Measurements from ENCODE around the gene SRF.

The SRF gene

DNA sequence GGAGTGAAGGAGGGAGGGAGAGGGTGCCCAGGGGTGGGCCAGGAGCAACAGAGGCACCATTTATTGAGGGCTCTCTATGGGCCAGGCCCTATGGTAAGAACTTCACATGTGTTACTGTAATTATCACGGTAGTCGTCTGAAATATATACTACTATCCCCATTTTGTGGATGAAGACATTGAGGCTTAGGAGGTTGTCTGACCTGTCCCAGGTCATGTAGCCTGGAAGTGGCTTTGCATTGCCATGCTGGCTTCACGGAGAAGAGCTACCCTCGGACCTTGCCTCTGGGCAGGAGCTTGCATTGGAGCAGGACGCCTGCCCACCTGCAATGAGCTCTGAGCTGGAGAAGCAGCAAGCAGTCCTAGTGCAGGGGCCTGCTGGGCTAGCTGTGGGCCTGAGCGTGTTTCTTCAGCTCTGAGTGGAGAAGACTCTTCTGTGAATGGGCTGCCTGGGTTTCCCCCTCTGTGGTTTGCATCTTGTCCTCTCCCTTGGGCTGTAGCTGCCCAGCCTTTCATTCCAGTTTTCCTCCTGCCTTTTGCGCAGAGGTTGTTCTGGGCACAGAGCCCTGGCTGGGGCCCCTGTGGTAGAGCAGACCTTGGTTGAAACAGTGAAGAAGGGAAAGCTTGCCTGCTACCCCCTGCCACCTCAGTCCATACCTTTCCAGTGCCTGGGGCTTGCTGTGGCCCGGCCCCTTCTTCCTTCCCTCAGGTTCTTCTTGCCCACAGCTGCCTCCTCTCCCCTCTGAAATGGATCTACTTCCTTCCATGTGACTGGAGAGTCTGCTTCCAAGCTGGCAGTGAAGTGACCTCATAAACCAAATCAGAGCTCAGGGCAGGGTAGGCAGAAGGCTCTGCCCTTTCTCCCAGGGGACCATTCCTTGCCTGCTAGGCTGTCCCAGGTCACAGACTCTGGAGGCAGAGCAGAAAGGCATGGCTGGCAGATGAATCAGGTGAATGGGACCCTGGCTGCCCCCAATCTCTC is 24.1 kb upstream of the SRF start:
- peaks cover 7% of the 10 kb centered on the region for H3K4me1 ChIP-seq (ENCODE audit: insufficient read depth, poor library complexity, severe bottlenecking)
- H3K27me3 ChIP-seq (ENCODE audit: insufficient read depth, poor library complexity, severe bottlenecking), result no peaks in the 10 kb centered on the region
- ATAC-seq (ENCODE audit: low read depth) (no peak), DNase-seq (ENCODE audit: low spot score) (no peak)
- TF ChIP-seq, protein P1, sequence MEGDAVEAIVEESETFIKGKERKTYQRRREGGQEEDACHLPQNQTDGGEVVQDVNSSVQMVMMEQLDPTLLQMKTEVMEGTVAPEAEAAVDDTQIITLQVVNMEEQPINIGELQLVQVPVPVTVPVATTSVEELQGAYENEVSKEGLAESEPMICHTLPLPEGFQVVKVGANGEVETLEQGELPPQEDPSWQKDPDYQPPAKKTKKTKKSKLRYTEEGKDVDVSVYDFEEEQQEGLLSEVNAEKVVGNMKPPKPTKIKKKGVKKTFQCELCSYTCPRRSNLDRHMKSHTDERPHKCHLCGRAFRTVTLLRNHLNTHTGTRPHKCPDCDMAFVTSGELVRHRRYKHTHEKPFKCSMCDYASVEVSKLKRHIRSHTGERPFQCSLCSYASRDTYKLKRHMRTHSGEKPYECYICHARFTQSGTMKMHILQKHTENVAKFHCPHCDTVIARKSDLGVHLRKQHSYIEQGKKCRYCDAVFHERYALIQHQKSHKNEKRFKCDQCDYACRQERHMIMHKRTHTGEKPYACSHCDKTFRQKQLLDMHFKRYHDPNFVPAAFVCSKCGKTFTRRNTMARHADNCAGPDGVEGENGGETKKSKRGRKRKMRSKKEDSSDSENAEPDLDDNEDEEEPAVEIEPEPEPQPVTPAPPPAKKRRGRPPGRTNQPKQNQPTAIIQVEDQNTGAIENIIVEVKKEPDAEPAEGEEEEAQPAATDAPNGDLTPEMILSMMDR (IDR thresholded peaks at IDR 0.05; ENCODE audit: poor library complexity, severe bottlenecking), result no peak
- peaks cover 12% of the 10 kb centered on the region; the same call in 1 of the 2 replicates for H3K36me3 ChIP-seq (ENCODE audit: low read depth)
- no peaks in the 10 kb centered on the region for H3K9me3 ChIP-seq (ENCODE audit: severe bottlenecking)
- no peak overlapping the region for H3K27ac ChIP-seq (ENCODE audit: poor library complexity, severe bottlenecking)
- no peak overlapping the region for H3K4me3 ChIP-seq (ENCODE audit: severe bottlenecking)

DNA sequence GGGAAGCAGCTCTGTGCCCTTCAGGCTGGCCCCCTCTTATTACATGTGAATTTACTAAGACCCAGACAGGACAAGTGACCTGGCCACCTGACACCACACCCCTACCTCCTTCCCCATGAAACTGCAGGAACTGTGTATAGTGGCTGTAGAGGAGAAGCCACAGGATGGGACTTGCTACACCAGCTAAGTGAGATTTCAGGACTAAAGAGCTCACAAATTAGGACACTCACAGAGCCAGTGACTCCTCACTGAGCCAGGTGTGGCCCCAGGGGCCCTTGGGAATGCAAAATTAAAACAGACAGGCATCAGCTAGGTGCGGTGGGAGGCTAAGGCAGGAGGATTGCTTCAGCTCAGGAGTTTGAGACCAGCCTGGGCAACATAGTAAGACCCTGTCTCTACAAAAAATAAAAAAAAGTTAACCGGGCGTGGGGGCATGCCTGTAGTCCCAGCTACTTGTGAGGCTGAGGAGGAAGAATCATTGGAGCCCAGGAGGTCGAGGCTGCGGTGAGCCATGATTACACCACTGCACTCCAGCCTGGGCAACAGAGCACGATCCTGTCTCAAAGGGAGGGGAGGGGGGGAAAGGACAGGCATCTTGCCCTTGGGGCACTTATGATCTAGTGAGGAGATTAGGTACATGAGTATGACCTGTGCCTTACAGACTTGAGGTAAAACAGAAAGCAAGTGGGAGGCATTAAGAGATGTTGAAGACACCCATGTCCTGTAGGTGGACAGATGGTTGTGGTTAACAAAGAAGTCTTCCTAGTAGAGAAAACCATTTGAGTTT is 23.2 kb upstream of the SRF start:
- Histone ChIP-seq H3K4me1 (ENCODE audit: insufficient read depth, poor library complexity, severe bottlenecking) (peaks cover 7% of the 10 kb centered on the region), H3K4me3 (ENCODE audit: severe bottlenecking) (no peak overlapping the region), H3K27me3 (ENCODE audit: insufficient read depth, poor library complexity, severe bottlenecking) (no peaks in the 10 kb centered on the region), H3K27ac (ENCODE audit: poor library complexity, severe bottlenecking) (no peak overlapping the region), H3K36me3 (ENCODE audit: low read depth) (peaks cover 19% of the 10 kb centered on the region), H3K9me3 (ENCODE audit: severe bottlenecking) (no peaks in the 10 kb centered on the region)
- TF ChIP-seq, protein P1 (IDR thresholded peaks at IDR 0.05; ENCODE audit: poor library complexity, severe bottlenecking), result no peak
- DNase-seq (ENCODE audit: low spot score) (no peak), ATAC-seq (ENCODE audit: low read depth) (no peak)

DNA sequence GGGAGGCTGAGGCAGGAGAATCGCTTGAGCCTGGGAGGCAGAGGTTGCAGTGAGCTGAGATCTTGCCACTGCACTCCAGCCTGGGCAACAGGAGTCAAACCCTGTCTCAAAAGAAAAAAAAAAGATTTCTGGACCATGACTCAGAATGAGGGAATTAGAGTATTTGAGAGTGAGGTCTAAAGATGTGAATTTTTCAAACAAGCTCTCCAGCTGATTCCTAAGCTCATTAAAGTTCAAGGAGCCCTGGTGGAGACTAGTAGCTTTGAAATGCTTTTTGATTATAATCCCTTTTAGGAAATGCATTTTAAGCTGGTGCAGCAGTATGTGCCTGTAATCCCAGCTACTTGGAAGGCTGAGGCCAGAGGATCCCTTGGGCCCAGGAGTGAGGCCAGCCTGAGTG is 21.8 kb upstream of the SRF start:
- H3K27ac ChIP-seq (ENCODE audit: poor library complexity, severe bottlenecking), result no peak overlapping the region
- DNase-seq (ENCODE audit: low spot score), result no peak
- H3K36me3 ChIP-seq (ENCODE audit: low read depth), result peaks cover 27% of the 10 kb centered on the region

DNA sequence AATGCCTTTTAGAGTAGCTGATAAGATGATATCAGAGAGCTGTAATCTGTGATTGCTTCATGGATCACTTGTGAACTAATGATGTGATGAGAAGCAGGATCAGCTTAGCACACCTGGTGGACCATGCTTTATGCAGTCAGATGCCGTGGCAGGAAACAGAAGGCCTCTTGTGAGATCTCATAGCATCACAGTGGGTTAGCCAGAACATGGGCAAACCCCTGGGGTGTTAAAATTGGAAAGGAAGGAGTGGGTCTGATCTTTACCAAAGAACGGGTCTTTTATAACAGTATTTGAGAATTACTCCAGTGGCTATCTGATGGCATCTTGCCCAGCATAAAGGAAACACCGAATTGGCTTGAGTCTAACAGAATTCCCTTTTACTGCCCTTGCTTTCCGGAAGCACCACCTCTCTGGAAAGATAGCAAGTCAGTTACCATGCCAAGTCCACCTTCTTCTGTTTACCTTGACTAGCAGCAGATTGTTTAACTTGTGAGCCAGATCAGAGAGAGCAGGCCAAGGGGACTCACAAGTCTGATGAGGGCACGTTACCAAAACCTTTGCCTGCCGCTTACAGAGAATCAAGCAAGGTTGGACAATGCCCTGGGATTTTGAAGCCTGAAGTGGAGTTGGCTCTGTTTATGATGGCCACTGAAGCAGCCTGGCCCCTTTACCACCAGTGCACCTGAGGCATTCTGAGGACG is 20.9 kb upstream of the SRF start:
- Histone ChIP-seq H3K36me3 (ENCODE audit: low read depth) (peaks cover 27% of the 10 kb centered on the region), H3K27me3 (ENCODE audit: insufficient read depth, poor library complexity, severe bottlenecking) (no peaks in the 10 kb centered on the region), H3K4me3 (ENCODE audit: severe bottlenecking) (no peak overlapping the region), H3K27ac (ENCODE audit: poor library complexity, severe bottlenecking) (no peak overlapping the region), H3K4me1 (ENCODE audit: insufficient read depth, poor library complexity, severe bottlenecking) (no peaks in the 10 kb centered on the region), H3K9me3 (ENCODE audit: severe bottlenecking) (no peaks in the 10 kb centered on the region)
- TF ChIP-seq, protein P1 (IDR thresholded peaks at IDR 0.05; ENCODE audit: poor library complexity, severe bottlenecking), result no peak
- DNase-seq (ENCODE audit: low spot score) (no peak), ATAC-seq (ENCODE audit: low read depth) (no peak)

More for the DNA sequence above, 21.8 kb upstream of the SRF start:
- no peaks in the 10 kb centered on the region for H3K9me3 ChIP-seq (ENCODE audit: severe bottlenecking)
- H3K27me3 ChIP-seq (ENCODE audit: insufficient read depth, poor library complexity, severe bottlenecking), result no peaks in the 10 kb centered on the region
- H3K4me1 ChIP-seq (ENCODE audit: insufficient read depth, poor library complexity, severe bottlenecking), result peaks cover 4% of the 10 kb centered on the region
- TF ChIP-seq, protein P1 (IDR thresholded peaks at IDR 0.05; ENCODE audit: poor library complexity, severe bottlenecking), result no peak
- H3K4me3 ChIP-seq (ENCODE audit: severe bottlenecking), result no peak overlapping the region
- no peak for ATAC-seq (ENCODE audit: low read depth)

Measured in RWPE2 (cell line).